Ovary (tissue), 3 donors: ENCODE data around the gene SLC43A1.

ENCODE experiments used
- CTCF ChIP-seq, 3 donors: fragments of 450-650 bp in 2 of 3; fragments of 200-600 bp in 1 of 3; IDR thresholded peaks; one replicate each; pipeline versions ENCODE4 v1.5.1 to v1.8.0; 2016 to 2022; ENCODE audit warnings: antibody characterized with exemption in 3 of 3, mild to moderate bottlenecking in 1 of 3
- EP300 ChIP-seq: sonication (generic); formaldehyde crosslinking; IDR thresholded peaks from one replicate; pipeline ENCODE4 v1.6.1; 2017; ENCODE audit warnings: antibody characterized with exemption
- donor health status: DM: no; HTN: no; CAD: no.

GRCh38 chr11:57544566-57544965 is 29.1 kb upstream of the SLC43A1 start:
- no peak for TF ChIP-seq CTCF (IDR thresholded peaks at IDR 0.05)
- no peak for TF ChIP-seq EP300
